GM19324 (cell line): Measurements from ENCODE around the gene TCEA3.

Experiments
- ATAC-seq: cut with Tn5 transposase; IDR thresholded peaks from one replicate; pipeline ENCODE4 v1.9.1; 2021; ENCODE audit warnings: mild to moderate bottlenecking, moderate library complexity; ENCODE audit not compliant: unreplicated experiment, low FRiP score

TCEA3 gene

GRCh38 chr1:23422241-23422877 lies 2.2 kb downstream of the TCEA3 start:
- no peak for ATAC-seq

- ATAC-seq, result no peak
Measured at GRCh38 chr1:23421753-23422240, 2.8 kb downstream of the TCEA3 start.

- no peak for ATAC-seq
Measured at GRCh38 chr1:23421343-23421742, 3.2 kb downstream of the TCEA3 start.

- no peak for ATAC-seq
Measured at GRCh38 chr1:23420778-23421177, 3.8 kb downstream of the TCEA3 start.

GRCh38 chr1:23419180-23419579 lies 5.4 kb downstream of the TCEA3 start:
- ATAC-seq, result no peak

GRCh38 chr1:23417570-23417969 lies 7.0 kb downstream of the TCEA3 start:
- ATAC-seq, result no peak

GRCh38 chr1:23416964-23417363 lies 7.6 kb downstream of the TCEA3 start:
- no peak for ATAC-seq

GRCh38 chr1:23408797-23409290 lies 15.7 kb downstream of the TCEA3 start:
- no peak for ATAC-seq

GRCh38 chr1:23407016-23407630 lies 17.4 kb downstream of the TCEA3 start:
- ATAC-seq, result no peak

GRCh38 chr1:23405946-23406345 lies 18.6 kb downstream of the TCEA3 start:
- no peak for ATAC-seq

- no peak for ATAC-seq
Measured at GRCh38 chr1:23403735-23404486, 20.6 kb downstream of the TCEA3 start.

- ATAC-seq, result no peak
Measured at GRCh38 chr1:23403355-23403734, 21.2 kb downstream of the TCEA3 start.

GRCh38 chr1:23403038-23403336 lies 21.6 kb downstream of the TCEA3 start:
- ATAC-seq, result no peak

- ATAC-seq, result no peak
Measured at GRCh38 chr1:23402286-23403037, 22.1 kb downstream of the TCEA3 start.

- no peak for ATAC-seq
Measured at GRCh38 chr1:23401313-23401712, 23.2 kb downstream of the TCEA3 start.

GRCh38 chr1:23400324-23401114 lies 24.0 kb downstream of the TCEA3 start:
- ATAC-seq, result no peak

GRCh38 chr1:23399229-23399628 lies 25.3 kb downstream of the TCEA3 start:
- ATAC-seq, result no peak

- ATAC-seq, result no peak
Measured at GRCh38 chr1:23397908-23398307, 26.6 kb downstream of the TCEA3 start.

- no peak for ATAC-seq
Measured at GRCh38 chr1:23396380-23396779, 28.2 kb downstream of the TCEA3 start.

- ATAC-seq, result no peak
Measured at GRCh38 chr1:23395849-23396248, 28.7 kb downstream of the TCEA3 start.
